ENCODE results near the gene PPP1R12C. TPM values are rescaled to one million over a fixed set of nuclear protein-coding genes. Genes with fewer than 3 reads are reported as not detected.

Gene PPP1R12C
- total RNA-seq (2022) = 76.4 and 88.6 TPM in 2 replicates
- Bru-seq, nascent RNA = percentile 50 among the genes with signal in this experiment
- BruChase-seq, experiment 1, labeled RNA remaining after a 6-hour chase = percentile 64 among the genes with signal in this experiment
- BruChase-seq, experiment 2, labeled RNA remaining after a 2-hour chase = percentile 62 among the genes with signal in this experiment
- long read RNA-seq, transcript PPP1R12C-201 (22 exons, 2,924 nt) = minor isoform, 5 of 59 reads
- long read RNA-seq, transcript PPP1R12C-209 (22 exons, 2,269 nt) = major isoform, 8 of 59 reads
- long read RNA-seq, partial matches to known transcripts = 19 of 59 reads
- long read RNA-seq, other reads (novel, unspliced or antisense) = 27 of 59 reads

DNA sequence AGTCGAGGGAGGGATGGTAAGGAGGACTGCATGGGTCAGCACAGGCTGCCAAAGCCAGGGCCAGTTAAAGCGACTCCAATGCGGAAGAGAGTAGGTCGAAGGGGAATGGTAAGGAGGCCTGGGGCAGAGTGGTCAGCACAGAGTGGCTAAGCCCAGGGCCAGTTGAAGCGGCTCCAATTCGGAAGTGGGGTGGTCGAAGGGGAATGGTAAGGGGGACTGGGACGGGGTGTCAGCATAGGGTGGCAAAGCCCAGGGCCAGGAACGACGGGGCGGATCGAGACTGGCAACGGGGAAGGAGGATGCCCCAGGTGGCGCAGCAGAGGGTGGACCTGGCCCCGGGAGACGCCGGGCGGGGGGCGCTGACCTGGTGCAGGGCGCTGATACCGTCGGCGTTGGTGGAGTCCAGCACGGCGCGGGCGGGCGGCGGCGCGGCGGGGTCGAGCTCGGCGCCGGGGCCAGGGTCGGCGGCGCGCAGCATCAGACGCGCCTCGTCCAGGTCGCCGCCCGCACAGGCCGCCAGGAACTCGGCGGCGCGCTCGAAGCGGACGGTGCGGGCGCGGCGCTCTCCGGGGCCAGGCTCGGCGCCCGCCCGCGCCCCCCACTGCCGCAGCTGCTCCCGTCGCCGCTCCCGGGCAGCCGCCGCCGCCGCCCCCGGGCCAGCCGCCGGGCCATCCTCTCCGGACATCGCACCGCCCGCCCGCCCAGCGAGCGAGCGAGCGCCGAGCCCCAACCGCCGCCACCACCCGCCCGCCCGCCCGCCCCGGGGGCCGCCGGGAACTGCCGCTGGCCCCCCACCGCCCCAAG is at the start of gene PPP1R12C:
Gene PPP1R12C (minus strand): TSS at position 779 of the 804 bp plus-strand sequence. CDS start 94 bp downstream, at position 685.
- Mint-ChIP-seq H3K27ac (ENCODE audit: low read depth, unreplicated experiment) (peak within 1 kb of the TSS; percentile 92), H3K27me3 (ENCODE audit: insufficient read depth, unreplicated experiment) (no peaks in the 10 kb centered on the region), H3K9me3 (ENCODE audit: unreplicated experiment) (no peaks in the 10 kb centered on the region), H3K36me3 (ENCODE audit: insufficient read depth, unreplicated experiment) (peaks cover 4% of the 10 kb centered on the region), H3K4me3 (ENCODE audit: unreplicated experiment) (peak within 1 kb of the TSS; percentile 87), H3K4me1 (ENCODE audit: insufficient read depth, unreplicated experiment) (peaks cover 25% of the 10 kb centered on the region)
- POLR2A ChIA-PET = interaction anchor here (0.6 to 2.3 kb wide), 26 partner anchors 10 to 980 kb away, joined by 3 to 12 read pairs (median 4); partner anchors contain the start of genes DNAAF3, EPS8L1, FIZ1 and ISOC2
- CTCF ChIA-PET = interaction anchor here (0.6 to 1.6 kb wide), 4 partner anchors 28 to 502 kb away, joined by 3 to 4 read pairs (median 4); no protein-coding TSS in a partner anchor
- intact Hi-C loops (cut with micrococcal nuclease) = no loop called here
- BruUV-seq (replicated peaks) = no TSS peak
- DNase-seq (ENCODE audit: unreplicated experiment) = no peak
- TF ChIP-seq, protein P1, sequence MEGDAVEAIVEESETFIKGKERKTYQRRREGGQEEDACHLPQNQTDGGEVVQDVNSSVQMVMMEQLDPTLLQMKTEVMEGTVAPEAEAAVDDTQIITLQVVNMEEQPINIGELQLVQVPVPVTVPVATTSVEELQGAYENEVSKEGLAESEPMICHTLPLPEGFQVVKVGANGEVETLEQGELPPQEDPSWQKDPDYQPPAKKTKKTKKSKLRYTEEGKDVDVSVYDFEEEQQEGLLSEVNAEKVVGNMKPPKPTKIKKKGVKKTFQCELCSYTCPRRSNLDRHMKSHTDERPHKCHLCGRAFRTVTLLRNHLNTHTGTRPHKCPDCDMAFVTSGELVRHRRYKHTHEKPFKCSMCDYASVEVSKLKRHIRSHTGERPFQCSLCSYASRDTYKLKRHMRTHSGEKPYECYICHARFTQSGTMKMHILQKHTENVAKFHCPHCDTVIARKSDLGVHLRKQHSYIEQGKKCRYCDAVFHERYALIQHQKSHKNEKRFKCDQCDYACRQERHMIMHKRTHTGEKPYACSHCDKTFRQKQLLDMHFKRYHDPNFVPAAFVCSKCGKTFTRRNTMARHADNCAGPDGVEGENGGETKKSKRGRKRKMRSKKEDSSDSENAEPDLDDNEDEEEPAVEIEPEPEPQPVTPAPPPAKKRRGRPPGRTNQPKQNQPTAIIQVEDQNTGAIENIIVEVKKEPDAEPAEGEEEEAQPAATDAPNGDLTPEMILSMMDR (IDR thresholded peaks at IDR 0.05; ENCODE audit: unreplicated experiment) = no peak

DNA sequence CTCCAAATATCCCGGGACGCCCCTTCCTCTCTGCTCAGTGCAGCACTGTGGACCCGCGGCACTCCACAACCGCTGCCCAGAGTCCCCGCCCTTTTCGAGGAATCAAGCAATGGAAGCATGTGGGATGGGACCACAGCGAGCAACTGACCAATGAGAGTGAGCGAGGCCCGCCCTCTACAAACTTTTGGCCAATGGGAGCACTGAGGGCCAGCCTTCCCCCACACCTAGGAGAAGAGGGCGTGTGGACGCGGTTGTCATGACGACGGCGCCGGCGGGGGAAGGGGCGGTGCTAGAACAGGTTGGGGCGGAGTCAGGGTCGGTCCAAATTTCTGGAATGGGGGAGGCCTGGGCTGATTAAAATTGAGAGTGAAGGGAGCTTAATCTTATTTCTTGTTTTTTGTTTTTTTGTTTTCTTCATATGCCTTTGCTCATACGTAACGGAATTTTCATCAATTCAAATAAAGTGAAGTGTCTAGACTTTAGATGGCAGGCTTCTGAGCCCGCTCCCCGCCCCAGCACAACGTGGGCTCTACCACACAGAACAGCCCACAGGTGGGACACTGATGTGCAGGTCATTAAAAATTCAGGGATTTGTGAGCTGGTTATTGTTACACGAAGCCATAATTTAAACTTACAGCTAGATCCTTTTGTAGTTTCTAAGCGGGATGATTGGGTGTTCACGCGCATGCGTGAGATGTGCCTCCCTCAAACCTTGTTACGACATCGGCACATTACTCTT is 49.3 kb upstream of the PPP1R12C start, which contains the start of gene DNAAF3:
Gene DNAAF3 (minus strand): TSS at position 84 of the 739 bp plus-strand sequence. CDS start 200 bp downstream, outside the sequence.
- intact Hi-C loops (cut with micrococcal nuclease) = loop anchor here (1.0 to 5.0 kb wide), 4 partner anchors 20 to 91 kb away; partner anchors contain the start of gene PPP6R1
- Mint-ChIP-seq H3K27me3 (ENCODE audit: insufficient read depth, unreplicated experiment) (no peaks in the 10 kb centered on the region), H3K27ac (ENCODE audit: low read depth, unreplicated experiment) (peak within 1 kb of the TSS; percentile 93), H3K4me1 (ENCODE audit: insufficient read depth, unreplicated experiment) (peaks cover 10% of the 10 kb centered on the region), H3K4me3 (ENCODE audit: unreplicated experiment) (peak within 1 kb of the TSS; percentile 84), H3K9me3 (ENCODE audit: unreplicated experiment) (no peaks in the 10 kb centered on the region), H3K36me3 (ENCODE audit: insufficient read depth, unreplicated experiment) (no peaks in the 10 kb centered on the region)
- ChIA-PET POLR2A (interaction anchor here (0.8 to 3.3 kb wide), 15 partner anchors 9 to 310 kb away, joined by 3 to 21 read pairs (median 5); partner anchors contain the start of genes EPS8L1, HSPBP1, KMT5C and PPP1R12C), CTCF (interaction anchor here (0.6 to 2.0 kb wide), 14 partner anchors 14 to 471 kb away, joined by 3 to 7 read pairs (median 4); partner anchors contain the start of genes PPP6R1 and TMEM238)
- peak; percentile 100 for DNase-seq (ENCODE audit: unreplicated experiment)
- no TSS peak for BruUV-seq (replicated peaks)
- TF ChIP-seq, protein P1 (IDR thresholded peaks at IDR 0.05; ENCODE audit: unreplicated experiment) = no peak

DNA sequence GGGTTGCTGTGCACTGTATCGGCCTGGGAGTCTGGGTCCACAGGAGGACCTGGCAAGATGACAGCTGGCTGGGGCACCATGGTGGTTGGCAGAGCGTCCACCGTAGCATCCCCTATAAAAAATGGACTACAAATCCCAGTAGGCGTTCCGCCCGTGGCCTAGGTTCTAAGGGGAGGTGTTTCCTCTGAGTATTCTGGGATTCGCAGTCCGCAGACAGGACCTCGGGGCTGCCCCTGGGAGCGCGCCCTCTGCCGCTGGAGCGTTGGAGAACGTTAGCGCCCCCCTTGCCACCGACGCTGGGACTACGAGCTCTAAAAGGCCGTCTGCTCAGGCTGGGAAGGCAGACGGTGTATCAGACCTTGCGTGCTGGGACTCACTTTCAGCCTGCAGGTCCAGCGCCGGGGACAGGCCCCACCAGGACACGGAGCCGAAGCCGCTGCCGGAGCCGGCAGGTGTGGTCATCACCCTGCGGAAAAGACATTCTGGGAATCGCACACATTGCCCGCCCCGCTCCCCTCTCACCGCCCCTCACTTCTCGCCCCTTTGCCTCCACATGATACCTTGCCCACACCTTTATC is 48.6 kb upstream of the PPP1R12C start:
- TF ChIP-seq, protein P1 (IDR thresholded peaks at IDR 0.05; ENCODE audit: unreplicated experiment) = peak; percentile 50
- intact Hi-C loops (cut with micrococcal nuclease) = loop anchor here (1.0 to 5.0 kb wide), 4 partner anchors 19 to 91 kb away; partner anchors contain the start of gene PPP6R1
- peak overlapping the region; percentile 84 for H3K4me3 Mint-ChIP-seq (ENCODE audit: unreplicated experiment)
- H3K27ac Mint-ChIP-seq (ENCODE audit: low read depth, unreplicated experiment) = peak overlapping the region; percentile 93
- H3K4me1 Mint-ChIP-seq (ENCODE audit: insufficient read depth, unreplicated experiment) = peaks cover 10% of the 10 kb centered on the region
- BruUV-seq (replicated peaks) = no TSS peak
- H3K9me3 Mint-ChIP-seq (ENCODE audit: unreplicated experiment) = no peaks in the 10 kb centered on the region
- CTCF ChIA-PET = interaction anchor here (0.6 to 2.0 kb wide), 15 partner anchors 15 to 471 kb away, joined by 3 to 7 read pairs (median 4); partner anchors contain the start of genes PPP6R1 and TMEM238
- POLR2A ChIA-PET = interaction anchor here (0.5 to 3.3 kb wide), 12 partner anchors 17 to 241 kb away, joined by 3 to 21 read pairs (median 5); partner anchors contain the start of genes HSPBP1, KMT5C, PPP1R12C and PPP6R1
- DNase-seq (ENCODE audit: unreplicated experiment) = peak; percentile 74
- H3K36me3 Mint-ChIP-seq (ENCODE audit: insufficient read depth, unreplicated experiment) = no peaks in the 10 kb centered on the region
- H3K27me3 Mint-ChIP-seq (ENCODE audit: insufficient read depth, unreplicated experiment) = no peaks in the 10 kb centered on the region
